Measurements from ENCODE around the gene MRNIP. TPM values are rescaled to one million over a fixed set of nuclear protein-coding genes. Genes with fewer than 3 reads are reported as not detected.

Gene MRNIP
- polyA plus RNA-seq, 4 donors, result 11.3 to 39.3 (median 20.7) TPM

- 79 to 88% (median 85%) methylated on average over 8 of the region's 8 CpGs for WGBS, 3 donors
- FAIRE-seq (no peak), DNase-seq (no peak)
- H3K4me3 ChIP-seq (ENCODE audit: low read depth in 1 of 3, low read length in 3 of 3), result peak overlapping the region in 2 of 3 donors; percentile 41 to 46
- H3K27ac ChIP-seq (ENCODE audit: low read depth in 1 of 3, low read length in 2 of 3), result no peak overlapping the region
- peaks cover 0 to 28% (median 0%) of the 10 kb centered on the region in 3 donors for H3K36me3 ChIP-seq (ENCODE audit: control insufficient read depth in 3 of 3, insufficient read depth in 2 of 3, low read depth in 1 of 3, low read length in 3 of 3)
- H3K4me1 ChIP-seq (ENCODE audit: control insufficient read depth in 3 of 3, insufficient read depth in 2 of 3, low read depth in 1 of 3, low read length in 2 of 3), result peaks cover 2 to 36% (median 10%) of the 10 kb centered on the region in 3 donors
- no peaks in the 10 kb centered on the region for H3K9me3 ChIP-seq (ENCODE audit: control insufficient read depth in 2 of 2, insufficient read depth in 1 of 2, low read depth in 1 of 2, low read length in 1 of 2)
- H3K27me3 ChIP-seq (ENCODE audit: control insufficient read depth in 3 of 3, insufficient read depth in 3 of 3, low read length in 3 of 3), result no peaks in the 10 kb centered on the region
These were observed 41.2 kb downstream of the MRNIP start for GRCh38 chr5:179817470-179817840.

GRCh38 chr5:179816796-179817469, 41.7 kb downstream of the MRNIP start:
- peak in 1 of 2 donors; percentile 67 for DNase-seq
- no peak overlapping the region for H3K27ac ChIP-seq (ENCODE audit: low read depth in 1 of 3, low read length in 2 of 3)

GRCh38 chr5:179816401-179816795, 42.2 kb downstream of the MRNIP start:
- WGBS, 3 donors, result 60 to 80% (median 71%) methylated on average over 18 to 23 of the region's 23 CpGs
- no peak for DNase-seq
- Histone ChIP-seq H3K4me1 (ENCODE audit: control insufficient read depth in 3 of 3, insufficient read depth in 2 of 3, low read depth in 1 of 3, low read length in 2 of 3) (peaks cover 0 to 29% (median 10%) of the 10 kb centered on the region in 3 donors), H3K36me3 (ENCODE audit: control insufficient read depth in 3 of 3, insufficient read depth in 2 of 3, low read depth in 1 of 3, low read length in 3 of 3) (peaks cover 0 to 34% (median 0%) of the 10 kb centered on the region in 3 donors), H3K27ac (ENCODE audit: low read depth in 1 of 3, low read length in 2 of 3) (no peak overlapping the region), H3K27me3 (ENCODE audit: control insufficient read depth in 3 of 3, insufficient read depth in 3 of 3, low read length in 3 of 3) (no peaks in the 10 kb centered on the region), H3K4me3 (ENCODE audit: low read depth in 1 of 3, low read length in 3 of 3) (peak overlapping the region in 2 of 3 donors; percentile 41 to 46), H3K9me3 (ENCODE audit: control insufficient read depth in 2 of 2, insufficient read depth in 1 of 2, low read depth in 1 of 2, low read length in 1 of 2) (no peaks in the 10 kb centered on the region)
- FAIRE-seq, result no peak

More at GRCh38 chr5:179816796-179817469, 41.7 kb downstream of the MRNIP start:
- peaks cover 0 to 30% (median 0%) of the 10 kb centered on the region in 3 donors for H3K36me3 ChIP-seq (ENCODE audit: control insufficient read depth in 3 of 3, insufficient read depth in 2 of 3, low read depth in 1 of 3, low read length in 3 of 3)
- H3K27me3 ChIP-seq (ENCODE audit: control insufficient read depth in 3 of 3, insufficient read depth in 3 of 3, low read length in 3 of 3), result no peaks in the 10 kb centered on the region
- WGBS, 3 donors, result 1 to 3% (median 2%) methylated on average over 57 to 72 of the region's 72 CpGs
- FAIRE-seq, result no peak
- peaks cover 0 to 30% (median 10%) of the 10 kb centered on the region in 3 donors for H3K4me1 ChIP-seq (ENCODE audit: control insufficient read depth in 3 of 3, insufficient read depth in 2 of 3, low read depth in 1 of 3, low read length in 2 of 3)
- H3K4me3 ChIP-seq (ENCODE audit: low read depth in 1 of 3, low read length in 3 of 3), result peak overlapping the region in 2 of 3 donors; percentile 41 to 46
- no peaks in the 10 kb centered on the region for H3K9me3 ChIP-seq (ENCODE audit: control insufficient read depth in 2 of 2, insufficient read depth in 1 of 2, low read depth in 1 of 2, low read length in 1 of 2)

GRCh38 chr5:179815491-179816249, 42.9 kb downstream of the MRNIP start:
- H3K27me3 ChIP-seq (ENCODE audit: control insufficient read depth in 3 of 3, insufficient read depth in 3 of 3, low read length in 3 of 3), result no peaks in the 10 kb centered on the region
- peaks cover 0 to 34% (median 0%) of the 10 kb centered on the region in 3 donors for H3K36me3 ChIP-seq (ENCODE audit: control insufficient read depth in 3 of 3, insufficient read depth in 2 of 3, low read depth in 1 of 3, low read length in 3 of 3)
- DNase-seq (no peak), FAIRE-seq (no peak)
- H3K4me1 ChIP-seq (ENCODE audit: control insufficient read depth in 3 of 3, insufficient read depth in 2 of 3, low read depth in 1 of 3, low read length in 2 of 3), result peaks cover 0 to 29% (median 10%) of the 10 kb centered on the region in 3 donors
- H3K9me3 ChIP-seq (ENCODE audit: control insufficient read depth in 2 of 2, insufficient read depth in 1 of 2, low read depth in 1 of 2, low read length in 1 of 2), result peaks cover 0 to 6% of the 10 kb centered on the region in 2 donors
- H3K4me3 ChIP-seq (ENCODE audit: low read depth in 1 of 3, low read length in 3 of 3), result no peak overlapping the region
- no peak overlapping the region for H3K27ac ChIP-seq (ENCODE audit: low read depth in 1 of 3, low read length in 2 of 3)
- 95 to 97% (median 95%) methylated on average over 21 of the region's 21 CpGs for WGBS, 3 donors

GRCh38 chr5:179814090-179814489, 44.5 kb downstream of the MRNIP start:
- WGBS, 3 donors, result 80 to 86% (median 81%) methylated on average over 3 of the region's 3 CpGs
- H3K27ac ChIP-seq (ENCODE audit: low read depth in 1 of 3, low read length in 2 of 3), result no peak overlapping the region
- H3K36me3 ChIP-seq (ENCODE audit: control insufficient read depth in 3 of 3, insufficient read depth in 2 of 3, low read depth in 1 of 3, low read length in 3 of 3), result peaks cover 0 to 31% (median 0%) of the 10 kb centered on the region in 3 donors
- H3K27me3 ChIP-seq (ENCODE audit: control insufficient read depth in 3 of 3, insufficient read depth in 3 of 3, low read length in 3 of 3), result no peaks in the 10 kb centered on the region
- H3K4me1 ChIP-seq (ENCODE audit: control insufficient read depth in 3 of 3, insufficient read depth in 2 of 3, low read depth in 1 of 3, low read length in 2 of 3), result peaks cover 0 to 14% (median 5%) of the 10 kb centered on the region in 3 donors
- no peak overlapping the region for H3K4me3 ChIP-seq (ENCODE audit: low read depth in 1 of 3, low read length in 3 of 3)
- DNase-seq, result no peak
- no peak for FAIRE-seq
- peaks cover 0 to 7% of the 10 kb centered on the region in 2 donors for H3K9me3 ChIP-seq (ENCODE audit: control insufficient read depth in 2 of 2, insufficient read depth in 1 of 2, low read depth in 1 of 2, low read length in 1 of 2)

- Histone ChIP-seq H3K36me3 (ENCODE audit: control insufficient read depth in 3 of 3, insufficient read depth in 2 of 3, low read depth in 1 of 3, low read length in 3 of 3) (peaks cover 0 to 31% (median 0%) of the 10 kb centered on the region in 3 donors), H3K4me3 (ENCODE audit: low read depth in 1 of 3, low read length in 3 of 3) (no peak overlapping the region), H3K27me3 (ENCODE audit: control insufficient read depth in 3 of 3, insufficient read depth in 3 of 3, low read length in 3 of 3) (no peaks in the 10 kb centered on the region), H3K4me1 (ENCODE audit: control insufficient read depth in 3 of 3, insufficient read depth in 2 of 3, low read depth in 1 of 3, low read length in 2 of 3) (peaks cover 0 to 10% (median 2%) of the 10 kb centered on the region in 3 donors), H3K9me3 (ENCODE audit: control insufficient read depth in 2 of 2, insufficient read depth in 1 of 2, low read depth in 1 of 2, low read length in 1 of 2) (peaks cover 0 to 7% of the 10 kb centered on the region in 2 donors), H3K27ac (ENCODE audit: low read depth in 1 of 3, low read length in 2 of 3) (no peak overlapping the region)
- no peak for FAIRE-seq
- WGBS, 3 donors, result 66 to 86% (median 73%) methylated on average over 5 of the region's 5 CpGs
- no peak for DNase-seq
These were observed 45.5 kb downstream of the MRNIP start for GRCh38 chr5:179812997-179813607.

- Histone ChIP-seq H3K27me3 (ENCODE audit: control insufficient read depth in 3 of 3, insufficient read depth in 3 of 3, low read length in 3 of 3) (no peaks in the 10 kb centered on the region), H3K4me1 (ENCODE audit: control insufficient read depth in 3 of 3, insufficient read depth in 2 of 3, low read depth in 1 of 3, low read length in 2 of 3) (peaks cover 0 to 8% (median 0%) of the 10 kb centered on the region in 3 donors), H3K27ac (ENCODE audit: low read depth in 1 of 3, low read length in 2 of 3) (no peak overlapping the region), H3K36me3 (ENCODE audit: control insufficient read depth in 3 of 3, insufficient read depth in 2 of 3, low read depth in 1 of 3, low read length in 3 of 3) (peaks cover 0 to 31% (median 0%) of the 10 kb centered on the region in 3 donors), H3K4me3 (ENCODE audit: low read depth in 1 of 3, low read length in 3 of 3) (no peak overlapping the region), H3K9me3 (ENCODE audit: control insufficient read depth in 2 of 2, insufficient read depth in 1 of 2, low read depth in 1 of 2, low read length in 1 of 2) (peaks cover 0 to 7% of the 10 kb centered on the region in 2 donors)
- DNase-seq, result no peak
- WGBS, 3 donors, result 94 to 95% (median 95%) methylated on average over 27 of the region's 27 CpGs
- FAIRE-seq, result no peak
These were observed 46.3 kb downstream of the MRNIP start for GRCh38 chr5:179812135-179812825.

Measured in small intestine (tissue), 7 donors.